Tibial nerve (tissue), 4 donors: ENCODE results near the gene MIPEP.

Source experiments
- CTCF ChIP-seq, 5 experiments: fragments of 200-600 bp in 3 of 5; fragments of 450-650 bp in 2 of 5; sonication (generic) in 3 of 5; IDR thresholded peaks; one replicate each; pipeline ENCODE4 v1.5.1; 2016 to 2019; ENCODE audit warnings: antibody characterized with exemption in 5 of 5, mild to moderate bottlenecking in 3 of 5, moderate library complexity in 2 of 5
- EP300 ChIP-seq, 2 donors: sonication (generic); formaldehyde crosslinking; IDR thresholded peaks; one replicate each; pipeline ENCODE4 v1.6.1; 2017; ENCODE audit warnings: antibody characterized with exemption in 2 of 2, mild to moderate bottlenecking in 1 of 2
- POLR2A ChIP-seq, 2 donors: fragments of 450-650 bp; IDR thresholded peaks; one replicate each; pipeline ENCODE4 v1.6.1; 2017; ENCODE audit warnings: antibody characterized with exemption in 2 of 2, mild to moderate bottlenecking in 2 of 2, moderate library complexity in 2 of 2

DNA sequence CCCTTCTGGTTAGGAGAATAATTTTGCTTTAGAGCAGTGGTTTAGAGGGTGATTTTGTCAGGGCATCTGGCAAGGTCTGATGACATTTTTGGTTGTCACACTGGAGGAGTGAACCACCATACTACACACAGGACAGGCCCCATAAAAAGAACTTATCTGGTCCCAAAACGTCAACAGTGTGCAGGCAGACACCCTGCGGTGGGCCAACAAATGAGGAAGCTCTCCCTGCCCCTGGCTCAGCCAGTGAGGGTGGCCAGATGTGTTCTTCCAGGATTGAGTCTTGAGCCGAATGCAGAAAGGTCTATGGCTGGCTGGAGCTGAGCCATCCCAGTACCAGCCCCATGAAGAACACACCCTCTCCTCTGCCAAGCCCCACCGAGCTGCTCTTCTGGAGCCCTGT, 149.2 kb downstream of the MIPEP start:
- TF ChIP-seq CTCF (IDR thresholded peaks at IDR 0.05) (no peak), EP300 (IDR thresholded peaks at IDR 0.05) (no peak), POLR2A (IDR thresholded peaks at IDR 0.05) (no peak)
